ENCODE results near the gene TGFB3.

Gene TGFB3

GRCh38 chr14:75915045-75915444, 66.8 kb downstream of the TGFB3 start:
- DNase-seq (ENCODE audit: low read depth): no peak
- H3K4me3 ChIP-seq (ENCODE audit: low read depth, low read length): no peak overlapping the region

- DNase-seq (ENCODE audit: low read depth): no peak
- no peak overlapping the region for H3K4me3 ChIP-seq (ENCODE audit: low read depth, low read length)
Observed at GRCh38 chr14:75913183-75913582, 68.6 kb downstream of the TGFB3 start.

- DNase-seq (ENCODE audit: low read depth): no peak
Observed at GRCh38 chr14:75911883-75912282, 69.9 kb downstream of the TGFB3 start.

GRCh38 chr14:75910048-75910447, 71.7 kb downstream of the TGFB3 start:
- H3K4me3 ChIP-seq (ENCODE audit: low read depth, low read length): no peak overlapping the region

More at GRCh38 chr14:75911883-75912282, 69.9 kb downstream of the TGFB3 start:
- no peak overlapping the region for H3K4me3 ChIP-seq (ENCODE audit: low read depth, low read length)

GRCh38 chr14:75909630-75910029, 72.2 kb downstream of the TGFB3 start:
- DNase-seq (ENCODE audit: low read depth): no peak
- no peak overlapping the region for H3K4me3 ChIP-seq (ENCODE audit: low read depth, low read length)

More at GRCh38 chr14:75910048-75910447, 71.7 kb downstream of the TGFB3 start:
- no peak for DNase-seq (ENCODE audit: low read depth)

Data from skeletal muscle cell (primary cell).